HCT116 (cell line): ENCODE results near the gene SEMA3B. TPM values are rescaled to one million over a fixed set of nuclear protein-coding genes. Genes with fewer than 3 reads are reported as not detected.

Experiments
- ATAC-seq: fragments of 200-7000 bp; cut with Tn5 transposase; 2 replicates; pipeline ENCODE4 v1.9.1; 2020; ENCODE audit warnings: mild to moderate bottlenecking, moderate library complexity
- BruUV-seq: library from RNA; stranded (reverse); fragments of 400-500 nt; replicated peaks from 2 replicates; lab custom pipeline; 2021; lab: Mats Ljungman, UMichigan
- CTCF ChIA-PET: fragments of 300-600 bp; sonication (Branson Sonifier 250); formaldehyde crosslinking; loops from one replicate; lab custom pipeline; 2021; ENCODE audit warnings: antibody characterized with exemption; lab: Charles Lee
- POLR2A ChIA-PET: fragments of 300-600, 350-600 bp; sonication (Branson Sonifier 250); formaldehyde crosslinking; loops from one replicate; lab custom pipeline; 2021; ENCODE audit warnings: antibody characterized with exemption; lab: Charles Lee
- RAD21 ChIA-PET, 2 experiments: fragments of 300-600 bp; sonication (Branson Sonifier 250); formaldehyde crosslinking; loops; one replicate each; lab custom pipeline; 2023; ENCODE audit warnings: low total read pairs in 2 of 2; ENCODE audit not compliant: uncharacterized antibody in 2 of 2, unreplicated experiment in 2 of 2, low non-redundant PET in 1 of 2; lab: Charles Lee
- DNase-seq: peaks from one replicate; pipeline ENCODE4 v3.0.0-alpha.2; 2010; ENCODE audit warnings: low read depth, low spot score
- H2AFZ ChIP-seq: fragments of 200-600 bp; shearing (Covaris generic), sonication (generic); 2 replicates; pipeline ENCODE4 v1.6.1; 2017; ENCODE audit warnings: low read depth, mixed run types, mixed read lengths, antibody characterized with exemption, low read length; ENCODE audit not compliant: poor library complexity, severe bottlenecking
- H3K27ac ChIP-seq: 2 replicates; pipeline ENCODE4 v1.5.1; 2012; ENCODE audit warnings: low read depth, low read length
- H3K27me3 ChIP-seq: fragments of 200-600 bp; sonication (generic); 2 replicates; pipeline ENCODE4 v1.6.1; 2016; ENCODE audit warnings: mixed run types, low read length, mixed read lengths; ENCODE audit not compliant: insufficient read depth
- H3K36me3 ChIP-seq, 2 experiments: fragments of 200-500 bp in 1 of 2; fragments of 200-600 bp in 1 of 2; sonication (Bioruptor generic) in 1 of 2; sonication (generic) in 1 of 2; 2 replicates each; pipeline versions ENCODE4 v1.5.1 to v1.6.1; 2014 to 2016; ENCODE audit warnings: low read length in 2 of 2, inconsistent platforms in 1 of 2, mixed read lengths in 1 of 2, mixed run types in 1 of 2; ENCODE audit not compliant: insufficient read depth in 2 of 2, control insufficient read depth in 1 of 2
- H3K4me1 ChIP-seq, 2 experiments: fragments of 200-600 bp in 1 of 2; sonication (generic) in 1 of 2; 2 replicates each; pipeline versions ENCODE4 v1.5.1 to v1.6.1; 2012 to 2017; ENCODE audit warnings: low read length in 2 of 2, inconsistent platforms in 1 of 2, mild to moderate bottlenecking in 1 of 2, mixed read lengths in 1 of 2, mixed run types in 1 of 2, moderate library complexity in 1 of 2; ENCODE audit not compliant: insufficient read depth in 2 of 2, control insufficient read depth in 1 of 2
- H3K4me2 ChIP-seq: fragments of 200-600 bp; sonication (generic); 2 replicates; pipeline ENCODE4 v1.6.1; 2017; ENCODE audit warnings: mixed run types, low read length, mixed read lengths
- H3K4me3 ChIP-seq, 2 experiments: fragments of 200-600 bp in 1 of 2; sonication (generic) in 1 of 2; replicated peaks in 1 of 2; 2 replicates each; pipeline ENCODE4 v1.5.1; 2011 to 2016; ENCODE audit warnings: low read length in 2 of 2, control low read depth in 1 of 2, low read depth in 1 of 2, mild to moderate bottlenecking in 1 of 2, mixed read lengths in 1 of 2, mixed run types in 1 of 2
- H3K79me2 ChIP-seq: fragments of 200-600 bp; sonication (generic); 2 replicates; pipeline ENCODE4 v1.6.1; 2017; ENCODE audit warnings: mild to moderate bottlenecking, mixed run types, low read length, moderate library complexity, mixed read lengths; ENCODE audit not compliant: insufficient read depth
- H3K9ac ChIP-seq: fragments of 200-600 bp; sonication (generic); 2 replicates; pipeline ENCODE4 v1.6.1; 2016; ENCODE audit warnings: low read length, mixed read lengths
- H3K9me2 ChIP-seq: fragments of 200-600 bp; sonication (generic), shearing (Covaris generic); 2 replicates; pipeline ENCODE4 v1.6.1; 2017; ENCODE audit warnings: mixed run types, mild to moderate bottlenecking, moderate library complexity; ENCODE audit not compliant: insufficient read depth
- H3K9me3 ChIP-seq, 2 experiments: fragments of 200-500 bp in 1 of 2; fragments of 200-600 bp in 1 of 2; sonication (Bioruptor generic) in 1 of 2; sonication (generic) in 1 of 2; 2 replicates each; pipeline ENCODE4 v1.6.1; 2014 to 2017; ENCODE audit warnings: low read length in 2 of 2, mixed read lengths in 2 of 2, inconsistent platforms in 1 of 2, low read depth in 1 of 2, mild to moderate bottlenecking in 1 of 2, mixed run types in 1 of 2, moderate library complexity in 1 of 2; ENCODE audit not compliant: control insufficient read depth in 1 of 2, insufficient read depth in 1 of 2
- H4K20me1 ChIP-seq: fragments of 200-600 bp; sonication (generic), shearing (Covaris generic); 2 replicates; pipeline ENCODE4 v1.6.1; 2017; ENCODE audit warnings: mixed run types, mild to moderate bottlenecking, moderate library complexity; ENCODE audit not compliant: insufficient read depth
- ATF3 ChIP-seq: IDR thresholded peaks from 2 replicates; pipeline ENCODE4 v1.6.1; 2012
- CEBPB ChIP-seq: IDR thresholded peaks from 2 replicates; pipeline ENCODE4 v1.6.1; 2012; ENCODE audit warnings: low read depth
- EGR1 ChIP-seq: IDR thresholded peaks from 2 replicates; pipeline ENCODE4 v1.6.1; 2012; ENCODE audit warnings: low read depth
- EZH2phosphoT487 ChIP-seq: fragments of 200-600 bp; IDR thresholded peaks from 2 replicates; pipeline ENCODE4 v1.6.1; 2018; ENCODE audit warnings: antibody characterized with exemption, borderline replicate concordance
- JUND ChIP-seq: IDR thresholded peaks from 2 replicates; pipeline ENCODE4 v1.6.1; 2012
- MAX ChIP-seq: IDR thresholded peaks from 2 replicates; pipeline ENCODE4 v1.6.1; 2012
- POLR2A ChIP-seq: IDR thresholded peaks from 2 replicates; pipeline ENCODE4 v1.7.0; 2011; ENCODE audit warnings: borderline replicate concordance; ENCODE audit not compliant: insufficient read depth, insufficient read length; ENCODE audit errors: extremely low read depth
- RAD21 ChIP-seq: IDR thresholded peaks from 2 replicates; pipeline ENCODE4 v1.6.1; 2012; ENCODE audit warnings: low read depth, mild to moderate bottlenecking
- REST ChIP-seq: IDR thresholded peaks from 2 replicates; pipeline ENCODE4 v1.6.1; 2012; ENCODE audit warnings: low read depth
- SIN3A ChIP-seq: IDR thresholded peaks from 2 replicates; pipeline ENCODE4 v1.6.1; 2012; ENCODE audit warnings: low read depth
- SP1 ChIP-seq: IDR thresholded peaks from 2 replicates; pipeline ENCODE4 v1.6.1; 2012; ENCODE audit warnings: low read depth
- SRF ChIP-seq: IDR thresholded peaks from 2 replicates; pipeline ENCODE4 v1.6.1; 2012; ENCODE audit warnings: low read depth
- TCF7L2 ChIP-seq: IDR thresholded peaks from 2 replicates; pipeline ENCODE4 v1.7.0; 2011; ENCODE audit warnings: borderline replicate concordance, inconsistent platforms; ENCODE audit not compliant: insufficient read depth, insufficient read length; ENCODE audit errors: extremely low read depth
- YY1 ChIP-seq: IDR thresholded peaks from 2 replicates; pipeline ENCODE4 v1.6.1; 2011; ENCODE audit warnings: low read length, low read depth, moderate library complexity, mild to moderate bottlenecking; ENCODE audit not compliant: insufficient replicate concordance; ENCODE audit errors: extremely low read depth
- ZFX ChIP-seq: fragments of 450-650 bp; IDR thresholded peaks from 2 replicates; pipeline ENCODE4 v1.6.1; 2017
- intact Hi-C: fragments of 100-400 bp; cut with micrococcal nuclease; formaldehyde crosslinking; loops from 2 replicates; pipeline ENCODE4 v1.10.0; 2022
- total RNA-seq: library from RNA; stranded (reverse); gene quantifications from one replicate; pipeline ENCODE4 v1.2.1, GENCODE V29; 2021; ENCODE audit not compliant: unreplicated experiment
- TF ChIP-seq, protein P1 (sequence below), 3 experiments: fragments of 200-600 bp in 1 of 3; sonication (generic) in 1 of 3; IDR thresholded peaks in 2 of 3; conservative IDR thresholded peaks in 1 of 3; 2 replicates each; pipeline ENCODE4 v1.5.1; 2012 to 2017; ENCODE audit warnings: low read depth in 2 of 3, low read length in 2 of 3, antibody characterized with exemption in 1 of 3, borderline replicate concordance in 1 of 3, control low read depth in 1 of 3, mild to moderate bottlenecking in 1 of 3, mixed read lengths in 1 of 3, mixed run types in 1 of 3, moderate library complexity in 1 of 3; ENCODE audit not compliant: insufficient read depth in 1 of 3
- TF ChIP-seq, protein P2 (sequence below): IDR thresholded peaks from 2 replicates; pipeline ENCODE4 v1.6.1; 2011; ENCODE audit warnings: mild to moderate bottlenecking, low read length, moderate library complexity; ENCODE audit not compliant: insufficient replicate concordance; ENCODE audit errors: extremely low read depth

The SEMA3B gene
- total RNA-seq, 1 experiment from 2014 or later, result 46.2 TPM

- ChIA-PET CTCF (no interaction called here), RAD21 (no interaction called here), POLR2A (interaction anchor here (1.6 to 2.1 kb wide), 3 partner anchors 12 to 23 kb away, joined by 5 to 8 read pairs (median 5); partner anchors contain the start of genes HYAL1, HYAL3, IFRD2 and NAA80)
- intact Hi-C loops, result no loop called here
- Histone ChIP-seq H2AFZ (no peak overlapping the region), H3K36me3 (peaks cover 2 to 17% of the 10 kb centered on the region in 2 experiments; a peak in 1 of 4 replicates), H4K20me1 (no peaks in the 10 kb centered on the region), H3K79me2 (peaks cover 39% of the 10 kb centered on the region), H3K4me1 (peaks cover 55 to 74% of the 10 kb centered on the region in 2 experiments), H3K4me2 (0 out of 2 replicates have a peak overlapping the region, but pooled peaks have one; percentile 92), H3K4me3 (no peak overlapping the region), H3K9me2 (no peaks in the 10 kb centered on the region), H3K27me3 (no peaks in the 10 kb centered on the region), H3K9ac (no peak overlapping the region), H3K27ac (no peak overlapping the region), H3K9me3 (no peaks in the 10 kb centered on the region)
- TF ChIP-seq SRF (no peak), RAD21 (no peak), ATF3 (no peak), CEBPB (no peak), TCF7L2 (no peak), ZFX (no peak), SIN3A (no peak), POLR2A (no peak), EZH2phosphoT487 (no peak), MAX (no peak), JUND (no peak), YY1 (no peak), EGR1 (no peak), SP1 (no peak), REST (no peak)
- TF ChIP-seq, protein P1, sequence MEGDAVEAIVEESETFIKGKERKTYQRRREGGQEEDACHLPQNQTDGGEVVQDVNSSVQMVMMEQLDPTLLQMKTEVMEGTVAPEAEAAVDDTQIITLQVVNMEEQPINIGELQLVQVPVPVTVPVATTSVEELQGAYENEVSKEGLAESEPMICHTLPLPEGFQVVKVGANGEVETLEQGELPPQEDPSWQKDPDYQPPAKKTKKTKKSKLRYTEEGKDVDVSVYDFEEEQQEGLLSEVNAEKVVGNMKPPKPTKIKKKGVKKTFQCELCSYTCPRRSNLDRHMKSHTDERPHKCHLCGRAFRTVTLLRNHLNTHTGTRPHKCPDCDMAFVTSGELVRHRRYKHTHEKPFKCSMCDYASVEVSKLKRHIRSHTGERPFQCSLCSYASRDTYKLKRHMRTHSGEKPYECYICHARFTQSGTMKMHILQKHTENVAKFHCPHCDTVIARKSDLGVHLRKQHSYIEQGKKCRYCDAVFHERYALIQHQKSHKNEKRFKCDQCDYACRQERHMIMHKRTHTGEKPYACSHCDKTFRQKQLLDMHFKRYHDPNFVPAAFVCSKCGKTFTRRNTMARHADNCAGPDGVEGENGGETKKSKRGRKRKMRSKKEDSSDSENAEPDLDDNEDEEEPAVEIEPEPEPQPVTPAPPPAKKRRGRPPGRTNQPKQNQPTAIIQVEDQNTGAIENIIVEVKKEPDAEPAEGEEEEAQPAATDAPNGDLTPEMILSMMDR (IDR thresholded peaks at IDR 0.05 in 2 of 3, conservative IDR thresholded peaks at IDR 0.05 in 1 of 3; ENCODE audit: borderline replicate concordance in 1 of 3, insufficient read depth in 1 of 3, low read depth in 2 of 3, low read length in 2 of 3), result no peak
- TF ChIP-seq, protein P2, sequence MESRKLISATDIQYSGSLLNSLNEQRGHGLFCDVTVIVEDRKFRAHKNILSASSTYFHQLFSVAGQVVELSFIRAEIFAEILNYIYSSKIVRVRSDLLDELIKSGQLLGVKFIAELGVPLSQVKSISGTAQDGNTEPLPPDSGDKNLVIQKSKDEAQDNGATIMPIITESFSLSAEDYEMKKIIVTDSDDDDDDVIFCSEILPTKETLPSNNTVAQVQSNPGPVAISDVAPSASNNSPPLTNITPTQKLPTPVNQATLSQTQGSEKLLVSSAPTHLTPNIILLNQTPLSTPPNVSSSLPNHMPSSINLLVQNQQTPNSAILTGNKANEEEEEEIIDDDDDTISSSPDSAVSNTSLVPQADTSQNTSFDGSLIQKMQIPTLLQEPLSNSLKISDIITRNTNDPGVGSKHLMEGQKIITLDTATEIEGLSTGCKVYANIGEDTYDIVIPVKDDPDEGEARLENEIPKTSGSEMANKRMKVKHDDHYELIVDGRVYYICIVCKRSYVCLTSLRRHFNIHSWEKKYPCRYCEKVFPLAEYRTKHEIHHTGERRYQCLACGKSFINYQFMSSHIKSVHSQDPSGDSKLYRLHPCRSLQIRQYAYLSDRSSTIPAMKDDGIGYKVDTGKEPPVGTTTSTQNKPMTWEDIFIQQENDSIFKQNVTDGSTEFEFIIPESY, result no peak
- no TSS peak for BruUV-seq
- DNase-seq (no peak), ATAC-seq (no peak)
Observed at GRCh38 chr3:50314816-50315215, 45.9 kb downstream of the SEMA3B start.
